RWPE1 (cell line): ENCODE data around the gene SAMHD1.
"Not testable (repeated sequence)": the region's sequence is repeated elsewhere in the genome, so short reads cannot be mapped to it uniquely, and the experiment has no call there.

Experiments
- CTCF ChIA-PET: fragments of 350-600 bp; sonication (Branson Sonifier 250); formaldehyde crosslinking; extraction: SDS; loops from one replicate; lab custom pipeline; 2021; lab: Yijun Ruan, JAX
- POLR2A ChIA-PET: fragments of 400-600 bp; formaldehyde crosslinking; extraction: SDS; loops from one replicate; lab custom pipeline; 2020; ENCODE audit warnings: antibody characterized with exemption; ENCODE audit not compliant: low non-redundant PET; lab: Yijun Ruan, JAX
- DNase-seq: peaks from one replicate; pipeline ENCODE4 v3.0.0; 2012; ENCODE audit warnings: low spot score
- H3K27ac ChIP-seq: fragments of 450-650 bp; 2 replicates; pipeline ENCODE4 v1.5.1; 2017
- TF ChIP-seq, protein P1 (sequence below): fragments of 450-650 bp; conservative IDR thresholded peaks from 2 replicates; pipeline ENCODE4 v1.5.1; 2017; ENCODE audit warnings: low read depth, mild to moderate bottlenecking

Gene SAMHD1

DNA sequence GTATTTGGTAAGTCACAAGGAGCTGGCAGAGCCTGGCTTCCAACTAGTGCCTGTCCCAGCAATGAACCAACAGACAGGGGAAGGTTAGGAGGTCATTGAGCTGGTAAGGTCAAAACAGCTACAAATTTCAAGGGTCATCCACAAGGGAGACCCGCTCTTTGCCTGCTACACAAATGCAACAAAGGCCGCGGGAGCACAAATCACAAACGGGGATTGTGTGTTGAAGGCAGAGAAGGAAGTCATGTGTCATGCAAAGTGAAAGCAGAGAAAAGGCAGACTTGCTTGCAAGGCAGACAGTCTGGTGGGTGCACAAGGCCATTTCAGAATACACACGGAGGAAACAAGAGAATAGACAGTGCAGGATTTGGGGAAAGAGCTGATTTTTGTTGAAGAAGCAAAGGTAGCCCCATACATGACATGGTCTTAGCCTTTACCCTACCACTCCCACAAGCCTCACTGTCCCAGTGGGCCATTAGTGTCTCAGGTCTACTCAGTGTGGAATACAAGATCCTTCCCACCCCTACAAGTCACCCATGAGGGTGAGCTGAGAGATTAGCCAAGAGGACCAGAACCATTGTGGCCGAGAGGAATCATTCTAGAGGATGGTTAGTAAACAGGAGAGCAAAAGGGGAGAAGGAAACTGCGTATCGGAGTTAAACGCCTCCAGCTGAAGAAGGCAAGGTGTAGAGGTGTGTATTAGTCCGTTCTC is 18.1 kb upstream of the SAMHD1 start:
- DNase-seq = no peak
- ChIA-PET POLR2A (no interaction called here), CTCF (interaction anchor here (0.6 kb wide), 1 partner anchor 73 kb away, joined by 5 read pairs; no protein-coding TSS in a partner anchor)
- H3K27ac ChIP-seq = no peak overlapping the region
- TF ChIP-seq, protein P1, sequence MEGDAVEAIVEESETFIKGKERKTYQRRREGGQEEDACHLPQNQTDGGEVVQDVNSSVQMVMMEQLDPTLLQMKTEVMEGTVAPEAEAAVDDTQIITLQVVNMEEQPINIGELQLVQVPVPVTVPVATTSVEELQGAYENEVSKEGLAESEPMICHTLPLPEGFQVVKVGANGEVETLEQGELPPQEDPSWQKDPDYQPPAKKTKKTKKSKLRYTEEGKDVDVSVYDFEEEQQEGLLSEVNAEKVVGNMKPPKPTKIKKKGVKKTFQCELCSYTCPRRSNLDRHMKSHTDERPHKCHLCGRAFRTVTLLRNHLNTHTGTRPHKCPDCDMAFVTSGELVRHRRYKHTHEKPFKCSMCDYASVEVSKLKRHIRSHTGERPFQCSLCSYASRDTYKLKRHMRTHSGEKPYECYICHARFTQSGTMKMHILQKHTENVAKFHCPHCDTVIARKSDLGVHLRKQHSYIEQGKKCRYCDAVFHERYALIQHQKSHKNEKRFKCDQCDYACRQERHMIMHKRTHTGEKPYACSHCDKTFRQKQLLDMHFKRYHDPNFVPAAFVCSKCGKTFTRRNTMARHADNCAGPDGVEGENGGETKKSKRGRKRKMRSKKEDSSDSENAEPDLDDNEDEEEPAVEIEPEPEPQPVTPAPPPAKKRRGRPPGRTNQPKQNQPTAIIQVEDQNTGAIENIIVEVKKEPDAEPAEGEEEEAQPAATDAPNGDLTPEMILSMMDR = no peak

DNA sequence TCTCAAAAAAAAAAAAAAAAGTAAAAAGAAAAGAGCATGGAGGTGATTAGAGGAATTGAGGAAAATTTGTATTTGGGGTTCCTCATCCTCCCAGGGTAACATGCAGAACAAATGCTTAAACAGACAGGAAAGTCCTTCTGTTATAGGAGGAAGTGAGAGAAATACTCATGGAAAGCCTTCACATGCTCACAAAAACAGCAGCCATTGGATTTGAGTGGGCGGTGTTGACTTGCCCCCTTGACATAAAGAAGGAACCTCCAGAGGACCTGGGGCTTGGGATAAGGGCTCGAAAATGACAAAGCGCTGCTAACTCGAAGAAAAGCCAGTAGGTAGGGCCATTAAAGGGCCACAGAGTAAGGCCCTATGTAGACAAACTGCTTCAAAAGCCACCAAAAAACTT is 17.5 kb upstream of the SAMHD1 start:
- no peak overlapping the region for H3K27ac ChIP-seq
- ChIA-PET CTCF (no interaction called here), POLR2A (no interaction called here)
- TF ChIP-seq, protein P1 = no peak
- no peak for DNase-seq

DNA sequence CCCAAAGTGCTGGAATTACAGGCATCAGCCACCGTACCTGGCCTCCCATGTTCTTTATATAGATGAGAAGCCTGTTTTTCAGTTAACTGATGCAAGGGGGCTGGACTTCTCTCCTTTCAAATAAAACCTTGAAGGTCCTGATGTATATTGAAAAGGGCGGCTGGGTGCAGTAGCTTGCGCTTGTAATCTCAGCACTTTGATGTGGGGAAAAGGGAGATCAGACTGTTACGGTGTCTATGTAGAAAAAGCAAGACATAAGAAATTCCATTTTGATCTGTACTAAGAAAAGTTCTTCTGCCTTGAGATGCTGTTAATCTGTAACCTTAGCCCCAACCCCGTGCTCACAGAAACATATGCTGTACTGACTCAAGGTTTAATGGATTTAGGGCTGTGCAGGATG is 16.1 kb upstream of the SAMHD1 start:
- ChIA-PET POLR2A (no interaction called here), CTCF (interaction anchor here (0.6 to 0.7 kb wide), 2 partner anchors 193 to 1538 kb away, joined by 3 to 5 read pairs; no protein-coding TSS in a partner anchor)
- DNase-seq = no peak
- no peak overlapping the region for H3K27ac ChIP-seq
- TF ChIP-seq, protein P1 = no peak

DNA sequence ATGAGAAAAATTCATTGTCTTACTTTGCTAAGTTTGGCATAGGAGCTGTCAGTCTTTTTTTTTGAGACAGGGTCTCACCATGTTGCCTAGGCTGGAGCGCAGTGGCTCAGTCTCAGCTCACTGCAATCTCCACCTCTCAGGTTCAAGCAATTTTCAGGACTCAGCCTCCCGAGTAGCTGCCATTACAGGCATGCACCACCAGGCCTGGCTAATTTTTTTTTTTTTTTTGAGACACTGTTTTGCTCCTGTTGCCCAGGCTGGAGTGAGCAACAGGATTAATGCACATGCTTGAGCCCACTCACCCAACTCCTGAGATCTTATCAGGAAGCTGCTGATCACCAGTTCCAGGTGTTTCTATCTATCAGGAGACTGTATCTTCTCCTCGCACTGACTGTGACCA is 15.5 kb upstream of the SAMHD1 start:
- DNase-seq, POLR2A ChIA-PET, H3K27ac ChIP-seq: not testable (repeated sequence)
- CTCF ChIA-PET = interaction anchor here (0.6 to 0.7 kb wide), 2 partner anchors 194 to 1539 kb away, joined by 3 to 5 read pairs; no protein-coding TSS in a partner anchor

DNA sequence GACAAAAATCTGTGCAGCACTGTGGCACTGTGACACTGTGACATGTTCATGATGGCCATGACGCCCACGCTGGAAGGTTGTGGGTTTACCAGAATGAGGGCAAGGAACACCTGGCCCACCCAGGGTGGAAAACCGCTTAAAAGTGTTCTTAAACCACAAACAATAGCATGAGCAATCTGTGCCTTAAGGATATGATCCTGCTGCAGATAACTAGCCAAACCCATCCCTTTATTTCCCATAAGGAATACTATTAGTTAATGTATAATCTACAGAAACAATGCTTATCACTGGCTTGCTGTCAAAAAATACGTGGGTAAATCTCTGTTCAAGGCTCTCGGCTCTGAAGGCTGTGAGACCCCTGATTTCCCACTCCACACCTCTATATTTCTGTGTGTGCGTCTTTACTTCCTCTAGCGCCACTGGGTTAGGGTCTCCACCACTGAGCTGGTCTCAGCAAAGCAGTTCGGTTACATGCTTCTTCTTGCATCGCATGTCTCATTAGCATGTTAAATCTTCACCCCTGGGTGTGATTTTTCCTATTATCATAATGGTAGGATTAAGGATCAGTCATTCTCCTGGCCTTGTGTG is 10.9 kb upstream of the SAMHD1 start:
- H3K27ac ChIP-seq, DNase-seq, POLR2A ChIA-PET: not testable (repeated sequence)
- CTCF ChIA-PET = interaction anchor here (0.6 kb wide), 1 partner anchor 368 kb away, joined by 3 read pairs; no protein-coding TSS in a partner anchor

DNA sequence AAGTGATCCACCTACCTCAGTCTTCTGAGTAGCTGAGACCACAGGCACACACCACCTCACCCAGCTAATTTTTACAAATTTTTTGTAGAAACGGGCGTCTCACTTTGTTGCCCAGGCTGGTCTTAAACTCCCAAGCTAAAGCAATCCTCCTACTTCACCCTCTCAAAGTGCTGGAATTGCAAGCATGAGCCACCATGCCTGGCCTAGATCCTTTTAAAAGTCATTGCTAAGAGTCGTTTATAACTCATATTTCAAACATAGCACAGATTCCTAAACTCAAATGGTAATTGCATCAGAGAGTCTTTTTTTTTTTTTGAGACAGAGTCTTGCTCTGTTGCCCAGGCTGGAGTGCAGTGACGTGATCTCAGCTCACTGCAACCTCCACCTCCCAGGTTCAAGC is 7.7 kb upstream of the SAMHD1 start:
- TF ChIP-seq, protein P1 = no peak
- ChIA-PET POLR2A (no interaction called here), CTCF (no interaction called here)
- DNase-seq = no peak
- no peak overlapping the region for H3K27ac ChIP-seq

DNA sequence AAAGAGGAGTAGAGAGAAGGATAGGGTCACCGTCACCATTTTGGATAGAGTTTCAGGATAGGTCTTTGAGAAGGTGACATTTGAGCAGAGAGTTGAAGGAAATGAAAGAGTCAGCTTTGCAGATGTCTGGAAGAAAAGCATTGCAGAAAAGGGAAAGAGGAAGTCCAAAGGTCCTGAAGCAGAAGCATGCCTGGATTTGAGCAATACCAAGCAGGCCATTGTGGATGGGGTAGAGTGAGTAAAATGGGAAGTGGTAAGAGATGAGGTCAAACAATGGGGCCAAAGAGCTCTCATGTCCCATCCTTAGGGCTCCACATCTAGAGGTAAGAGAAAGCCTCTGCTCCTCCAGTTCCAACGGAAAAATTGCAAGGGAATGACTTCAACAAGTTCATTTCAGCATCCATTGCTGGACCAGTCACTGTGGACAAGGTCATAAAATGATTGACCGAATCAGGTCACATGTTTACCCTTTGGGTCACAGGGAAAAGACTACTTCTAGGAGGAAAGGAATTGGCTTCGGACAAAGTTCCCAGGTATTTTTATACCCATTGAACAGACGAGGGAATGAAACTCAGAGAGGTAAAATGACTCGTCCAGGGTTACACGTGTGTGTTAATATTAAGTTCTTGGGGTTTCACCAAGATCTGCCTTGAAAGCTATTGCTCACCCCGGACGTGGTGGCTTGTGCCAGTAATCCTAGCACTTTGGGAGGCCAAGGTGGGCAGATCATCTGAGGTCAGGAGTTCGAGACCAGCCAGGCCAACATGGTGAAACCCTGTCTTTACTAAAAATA is 6.6 kb upstream of the SAMHD1 start:
- CTCF ChIA-PET = interaction anchor here (0.6 kb wide), 1 partner anchor 1654 kb away, joined by 4 read pairs; no protein-coding TSS in a partner anchor

More for the DNA sequence above, 6.6 kb upstream of the SAMHD1 start:
- POLR2A ChIA-PET = no interaction called here
- H3K27ac ChIP-seq = no peak overlapping the region
- TF ChIP-seq, protein P1 = no peak
- DNase-seq = no peak
